D721Med (cell line): ENCODE data around the gene UMODL1.

Experiments used
- DNase-seq: peaks from one replicate; pipeline ENCODE4 v3.0.0; 2011; ENCODE audit warnings: low spot score; ENCODE audit not compliant: insufficient read length
- FAIRE-seq: peaks from 2 replicates; lab custom pipeline; 2011; peaks lifted over from hg19 to GRCh38; lab: Jason Lieb, UNC
- CTCF ChIP-seq: IDR thresholded peaks from 2 replicates; pipeline ENCODE4 v1.5.1; 2012; ENCODE audit warnings: mild to moderate bottlenecking, control low read depth; ENCODE audit not compliant: insufficient read depth; ENCODE audit errors: missing control alignments

Gene UMODL1

GRCh38 chr21:42026082-42026435, 45.1 kb upstream of the UMODL1 start:
- DNase-seq, result no peak
- FAIRE-seq, result no peak
- TF ChIP-seq CTCF, result no peak

- DNase-seq, result no peak
- no peak for TF ChIP-seq CTCF
- FAIRE-seq, result no peak
Observed at GRCh38 chr21:42027085-42027821, 43.9 kb upstream of the UMODL1 start.

- FAIRE-seq, result no peak
- no peak for TF ChIP-seq CTCF
- DNase-seq, result no peak
Observed at GRCh38 chr21:42027822-42028765, 43.0 kb upstream of the UMODL1 start.

GRCh38 chr21:42028766-42029425, 42.2 kb upstream of the UMODL1 start:
- TF ChIP-seq CTCF, result no peak
- FAIRE-seq (no peak), DNase-seq (no peak)

- FAIRE-seq, result no peak
Observed at GRCh38 chr21:42030311-42030710, 40.8 kb upstream of the UMODL1 start.

GRCh38 chr21:42031241-42031640, 39.9 kb upstream of the UMODL1 start:
- FAIRE-seq, result no peak
- DNase-seq, result no peak
- no peak for TF ChIP-seq CTCF

More at GRCh38 chr21:42030311-42030710, 40.8 kb upstream of the UMODL1 start:
- DNase-seq, result no peak
- TF ChIP-seq CTCF, result no peak
